H1 (cell line): Measurements from ENCODE around the gene KRTDAP. TPM values are rescaled to one million over a fixed set of nuclear protein-coding genes. Genes with fewer than 3 reads are reported as not detected.

Experiments used
- CTCF ChIA-PET: fragments of 300-600 bp; sonication (Branson Sonifier 250); formaldehyde crosslinking; loops from one replicate; lab custom pipeline; 2021; ENCODE audit not compliant: partially characterized antibody; lab: Charles Lee
- POLR2A ChIA-PET: fragments of 300-600 bp; sonication (Branson Sonifier 250); formaldehyde crosslinking; loops from one replicate; lab custom pipeline; 2021; ENCODE audit warnings: inconsistent platforms; ENCODE audit not compliant: partially characterized antibody; lab: Charles Lee
- DNase-seq, 2 experiments: peaks; one replicate each; pipeline versions ENCODE4 v3.0.0 to v3.0.0-alpha.2; 2010 to 2022; ENCODE audit warnings: low spot score in 2 of 2, low read depth in 1 of 2, mixed read lengths in 1 of 2
- FAIRE-seq: peaks from 2 replicates; lab custom pipeline; 2011; peaks lifted over from hg19 to GRCh38; lab: Jason Lieb, UNC
- H2AFZ ChIP-seq: 2 replicates; pipeline ENCODE4 v1.8.1; 2012; ENCODE audit warnings: low read length, inconsistent platforms
- H2AK5ac ChIP-seq: 2 replicates; pipeline ENCODE4 v1.6.1; 2013; ENCODE audit warnings: low read depth, low read length
- H2BK120ac ChIP-seq: replicated peaks from 2 replicates; pipeline ENCODE3; 2013; ENCODE audit warnings: low read depth, low read length, inconsistent platforms
- H2BK12ac ChIP-seq: 2 replicates; pipeline ENCODE4 v1.6.1; 2013; ENCODE audit warnings: low read depth, low read length
- H2BK15ac ChIP-seq: 2 replicates; pipeline ENCODE4 v1.6.1; 2013; ENCODE audit warnings: low read length
- H2BK20ac ChIP-seq: 2 replicates; pipeline ENCODE4 v1.6.1; 2013; ENCODE audit warnings: low read length
- H2BK5ac ChIP-seq: 2 replicates; pipeline ENCODE4 v1.6.1; 2013; ENCODE audit warnings: low read depth, low read length
- H3K14ac ChIP-seq: 2 replicates; pipeline ENCODE4 v1.6.1; 2013; ENCODE audit warnings: inconsistent platforms; ENCODE audit not compliant: insufficient read length
- H3K18ac ChIP-seq: 2 replicates; pipeline ENCODE4 v1.6.1; 2013; ENCODE audit warnings: low read length; ENCODE audit errors: extremely low read depth
- H3K23ac ChIP-seq: 2 replicates; pipeline ENCODE4 v1.6.1; 2013; ENCODE audit warnings: inconsistent platforms; ENCODE audit not compliant: insufficient read length
- H3K23me2 ChIP-seq: 2 replicates; pipeline ENCODE4 v1.6.1; 2013; ENCODE audit warnings: low read depth, low read length
- H3K27ac ChIP-seq: 2 replicates; pipeline ENCODE4 v1.6.1; 2011; ENCODE audit warnings: low read depth, low read length, inconsistent platforms
- H3K27me3 ChIP-seq, 4 experiments: replicated peaks in 1 of 4; 1 replicate in 1 of 4; 2 replicates in 3 of 4; pipeline versions ENCODE4 v1.6.1 to v1.8.1; 2011 to 2013; ENCODE audit warnings: low read length in 3 of 4, mild to moderate bottlenecking in 3 of 4, inconsistent platforms in 2 of 4, mixed read lengths in 2 of 4, moderate library complexity in 1 of 4; ENCODE audit not compliant: control insufficient read depth in 3 of 4, insufficient read depth in 3 of 4; ENCODE audit errors: extremely low read depth in 1 of 4
- H3K36me3 ChIP-seq, 4 experiments: 2 replicates each; pipeline versions ENCODE4 v1.6.1 to v1.8.1; 2011 to 2013; ENCODE audit warnings: mild to moderate bottlenecking in 4 of 4, low read length in 3 of 4, moderate library complexity in 2 of 4, control low read depth in 1 of 4, inconsistent platforms in 1 of 4; ENCODE audit not compliant: insufficient read depth in 4 of 4, control insufficient read depth in 2 of 4
- H3K4ac ChIP-seq: replicated peaks from 2 replicates; pipeline ENCODE3; 2013; ENCODE audit warnings: low read length, low read depth, mixed read lengths, inconsistent platforms; ENCODE audit not compliant: insufficient read length
- H3K4me1 ChIP-seq, 4 experiments: replicated peaks in 1 of 4; 1 replicate in 1 of 4; 2 replicates in 3 of 4; pipeline versions ENCODE4 v1.6.1 to v1.8.1; 2011 to 2013; ENCODE audit warnings: low read length in 3 of 4, inconsistent platforms in 2 of 4, mixed read lengths in 1 of 4; ENCODE audit not compliant: insufficient read depth in 4 of 4, control insufficient read depth in 3 of 4
- H3K4me2 ChIP-seq, 2 experiments: 2 replicates each; pipeline versions ENCODE4 v1.6.1 to v1.8.1; 2011 to 2013; ENCODE audit warnings: low read depth in 2 of 2, low read length in 2 of 2, control low read depth in 1 of 2, inconsistent platforms in 1 of 2, mild to moderate bottlenecking in 1 of 2; ENCODE audit not compliant: insufficient read depth in 1 of 2
- H3K4me3 ChIP-seq, 4 experiments: fragments of 200-600, 300-600 bp in 1 of 4; sonication (generic), shearing (Covaris generic), sonication (Bioruptor Twin) in 1 of 4; 2 replicates each; pipeline versions ENCODE4 v1.5.1 to v1.8.1; 2011 to 2016; ENCODE audit warnings: low read length in 4 of 4, low read depth in 3 of 4, control low read depth in 2 of 4, inconsistent platforms in 2 of 4, mild to moderate bottlenecking in 2 of 4, mixed read lengths in 1 of 4, moderate library complexity in 1 of 4; ENCODE audit not compliant: insufficient read depth in 2 of 4; ENCODE audit errors: extremely low read depth in 1 of 4
- H3K56ac ChIP-seq: replicated peaks from 2 replicates; pipeline ENCODE3; 2013; ENCODE audit warnings: low read depth, mild to moderate bottlenecking, mixed read lengths, low read length, inconsistent platforms; ENCODE audit not compliant: insufficient read length
- H3K79me1 ChIP-seq: 2 replicates; pipeline ENCODE4 v1.6.1; 2013; ENCODE audit warnings: low read depth, low read length, control low read depth
- H3K79me2 ChIP-seq, 2 experiments: 2 replicates each; pipeline versions ENCODE4 v1.6.1 to v1.8.1; 2012 to 2013; ENCODE audit warnings: low read length in 2 of 2, mild to moderate bottlenecking in 2 of 2, inconsistent platforms in 1 of 2; ENCODE audit not compliant: insufficient read depth in 2 of 2, control insufficient read depth in 1 of 2
- H3K9ac ChIP-seq, 4 experiments: replicated peaks in 1 of 4; 1 replicate in 1 of 4; 2 replicates in 3 of 4; pipeline versions ENCODE4 v1.6.1 to v1.8.1; 2011 to 2013; ENCODE audit warnings: low read depth in 3 of 4, low read length in 3 of 4, control low read depth in 2 of 4, mild to moderate bottlenecking in 2 of 4, moderate library complexity in 2 of 4, inconsistent platforms in 1 of 4; ENCODE audit errors: extremely low read depth in 1 of 4
- H3K9me3 ChIP-seq, 2 experiments: 2 replicates each; pipeline versions ENCODE4 v1.6.1 to v1.8.1; 2012 to 2013; ENCODE audit warnings: mild to moderate bottlenecking in 2 of 2, moderate library complexity in 2 of 2, control low read depth in 1 of 2, inconsistent platforms in 1 of 2, low read depth in 1 of 2, low read length in 1 of 2, mixed read lengths in 1 of 2; ENCODE audit not compliant: insufficient read depth in 2 of 2
- H4K20me1 ChIP-seq, 2 experiments: replicated peaks in 1 of 2; 2 replicates each; pipeline versions ENCODE3 to v1.8.1; 2011 to 2013; ENCODE audit warnings: inconsistent platforms in 2 of 2, low read length in 2 of 2, mild to moderate bottlenecking in 1 of 2; ENCODE audit not compliant: insufficient read depth in 2 of 2, control insufficient read depth in 1 of 2
- H4K5ac ChIP-seq: 2 replicates; pipeline ENCODE4 v1.6.1; 2013; ENCODE audit warnings: low read length, low read depth, mixed read lengths, inconsistent platforms; ENCODE audit not compliant: insufficient read length
- H4K8ac ChIP-seq: 2 replicates; pipeline ENCODE4 v1.8.0; 2013; ENCODE audit warnings: mild to moderate bottlenecking, moderate library complexity, low read length, inconsistent platforms; ENCODE audit not compliant: insufficient read depth; ENCODE audit errors: extremely low read depth
- H4K91ac ChIP-seq: replicated peaks from 2 replicates; pipeline ENCODE3; 2013; ENCODE audit warnings: low read length, mixed read lengths, inconsistent platforms; ENCODE audit not compliant: insufficient read length
- CHD2 ChIP-seq: IDR thresholded peaks from 2 replicates; pipeline ENCODE4 v1.6.1; 2012; ENCODE audit warnings: low read length, improper control_type of control experiment
- FOSL1 ChIP-seq: IDR thresholded peaks from 2 replicates; pipeline ENCODE4 v1.6.1; 2011; ENCODE audit warnings: mild to moderate bottlenecking, low read depth, low read length, moderate library complexity; ENCODE audit not compliant: insufficient read depth
- HDAC6 ChIP-seq: IDR thresholded peaks from one replicate; pipeline ENCODE4 v1.7.1; 2012; ENCODE audit warnings: low read depth, mild to moderate bottlenecking, inconsistent platforms, low read length, moderate library complexity
- POLR2AphosphoS5 ChIP-seq: IDR thresholded peaks from 2 replicates; pipeline ENCODE4 v1.6.1; 2011; ENCODE audit warnings: low read depth, low read length
- SP4 ChIP-seq: IDR thresholded peaks from 2 replicates; pipeline ENCODE4 v1.6.1; 2012; ENCODE audit warnings: low read length, inconsistent platforms
- TEAD4 ChIP-seq: IDR thresholded peaks from 2 replicates; pipeline ENCODE4 v1.6.1; 2012; ENCODE audit warnings: low read depth, low read length, inconsistent platforms, mixed read lengths
- WGBS, 2 experiments: shearing (Covaris generic) in 1 of 2; methylation state at CpG; one replicate each; pipeline versions ENCODE4 v1.1.6 to v1.1.7; 2013 to 2015; ENCODE audit warnings: low lambda C conversion rate in 2 of 2, mixed read lengths in 2 of 2, inconsistent platforms in 1 of 2, low coverage in 1 of 2, missing lambda C conversion rate in 1 of 2; ENCODE audit not compliant: insufficient replicate concordance in 2 of 2, insufficient coverage in 1 of 2, insufficient read length in 1 of 2; ENCODE audit errors: extremely low coverage in 1 of 2, missing lambda C conversion rate in 1 of 2; 5-methylcytosine and 5-hydroxymethylcytosine counted together
- polyA plus RNA-seq, 7 experiments: library from polyadenylated mRNA; depleted of rRNA in 3 of 7; stranded (reverse) in 5 of 7; unstranded in 2 of 7; fragments of >200 nt in 5 of 7; fragments of 200-250 nt in 2 of 7; gene quantifications; 1 replicate in 5 of 7; 2 replicates in 1 of 7; 4 replicates in 1 of 7; pipeline versions ENCODE4 v1.2.1 to v1.2.3, GENCODE V29; 2011 to 2013; ENCODE audit warnings: missing spikeins in 2 of 7, mixed read lengths in 2 of 7
- total RNA-seq: library from RNA; stranded (reverse); fragmentation: NEBNext Ultra II Directional; extraction: Animal tissue kit (Norgen Biotek cat#: 25700); gene quantifications from 2 replicates; pipeline ENCODE4 v1.2.1, GENCODE V29; 2021
- TF ChIP-seq, protein P1 (sequence below): IDR thresholded peaks from 2 replicates; pipeline ENCODE4 v1.6.1; 2011; ENCODE audit warnings: low read length, improper control_type of control experiment
- TF ChIP-seq, protein P2 (sequence below): IDR thresholded peaks from 2 replicates; pipeline ENCODE4 v1.6.1; 2011; ENCODE audit warnings: low read depth, mild to moderate bottlenecking, low read length; ENCODE audit not compliant: insufficient read depth

Gene KRTDAP
- total and polyA plus RNA-seq, 2 of the 8 experiments (the other 6 are each of a cell fraction or from before 2014, with no cell fraction given), result 0.69 to 0.88 TPM

DNA sequence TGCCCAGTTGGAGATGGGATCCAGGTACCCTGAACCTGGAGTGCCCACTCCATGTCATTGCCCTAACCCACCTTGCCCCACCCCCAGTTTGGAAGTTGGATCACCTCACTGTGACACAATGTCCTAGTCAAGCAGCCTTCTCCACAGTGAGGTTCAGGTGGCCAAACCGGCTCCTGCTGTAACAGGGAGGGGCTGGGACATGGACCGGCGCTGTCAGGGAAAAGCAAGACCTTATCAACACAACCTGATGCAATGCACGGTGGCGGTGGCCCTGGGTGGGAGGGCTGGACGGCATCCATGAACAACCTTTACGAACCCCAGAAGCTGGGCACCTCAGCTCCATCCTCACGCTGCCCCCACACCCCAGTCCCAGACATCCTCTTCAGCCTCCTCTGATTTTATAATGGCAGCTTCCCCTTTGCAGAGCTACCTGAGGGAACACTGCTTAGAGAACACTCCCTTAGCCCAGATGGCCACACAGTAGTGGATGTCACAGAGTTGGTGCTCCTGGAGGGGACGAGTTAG is 1.6 kb upstream of the KRTDAP start:
- Histone ChIP-seq H3K14ac (no peak overlapping the region), H4K91ac (no peak overlapping the region), H3K23ac (no peak overlapping the region), H3K79me2 (no peaks in the 10 kb centered on the region), H3K18ac (no peak overlapping the region), H2AK5ac (no peak overlapping the region), H3K36me3 (no peaks in the 10 kb centered on the region), H3K4me1 (peaks cover 0 to 5% (median 3%) of the 10 kb centered on the region in 4 experiments; a peak in 3 of 7 replicates), H3K79me1 (no peaks in the 10 kb centered on the region; the same call in 1 of the 2 replicates), H2BK120ac (no peak overlapping the region), H2BK5ac (no peak overlapping the region), H4K5ac (no peak overlapping the region), H3K56ac (no peak overlapping the region), H2BK20ac (no peak overlapping the region), H2BK15ac (no peak overlapping the region), H2AFZ (no peak overlapping the region), H3K23me2 (no peaks in the 10 kb centered on the region; the same call in 1 of the 2 replicates), H4K8ac (no peak overlapping the region), H3K27me3 (no peaks in the 10 kb centered on the region; a peak in 2 of 7 replicates), H3K9ac (no peak overlapping the region), H3K4ac (no peak overlapping the region), H3K9me3 (no peaks in the 10 kb centered on the region), H3K27ac (no peak overlapping the region), H3K4me3 (no peak overlapping the region), H2BK12ac (no peak overlapping the region), H3K4me2 (no peak overlapping the region), H4K20me1 (peaks cover 0 to 3% of the 10 kb centered on the region in 2 experiments)
- CTCF ChIA-PET, result interaction anchor here (0.8 to 3.0 kb wide), 11 partner anchors 9 to 141 kb away, joined by 3 to 21 read pairs (median 4); partner anchors contain the start of gene FFAR3
- WGBS, 2 experiments, result 89% methylated on average over 8 of the region's 9 CpGs; no CpG with 5 or more reads in 1 of the 2 experiments
- no peak for DNase-seq
- POLR2A ChIA-PET, result interaction anchor here (0.6 to 3.8 kb wide), 5 partner anchors 9 to 18 kb away, joined by 3 to 20 read pairs (median 13); no protein-coding TSS in a partner anchor
- TF ChIP-seq, protein P1, sequence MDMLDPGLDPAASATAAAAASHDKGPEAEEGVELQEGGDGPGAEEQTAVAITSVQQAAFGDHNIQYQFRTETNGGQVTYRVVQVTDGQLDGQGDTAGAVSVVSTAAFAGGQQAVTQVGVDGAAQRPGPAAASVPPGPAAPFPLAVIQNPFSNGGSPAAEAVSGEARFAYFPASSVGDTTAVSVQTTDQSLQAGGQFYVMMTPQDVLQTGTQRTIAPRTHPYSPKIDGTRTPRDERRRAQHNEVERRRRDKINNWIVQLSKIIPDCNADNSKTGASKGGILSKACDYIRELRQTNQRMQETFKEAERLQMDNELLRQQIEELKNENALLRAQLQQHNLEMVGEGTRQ, result no peak
- TF ChIP-seq CHD2 (no peak), SP4 (no peak), HDAC6 (no peak), POLR2AphosphoS5 (no peak), TEAD4 (no peak), FOSL1 (no peak)
- TF ChIP-seq, protein P2, sequence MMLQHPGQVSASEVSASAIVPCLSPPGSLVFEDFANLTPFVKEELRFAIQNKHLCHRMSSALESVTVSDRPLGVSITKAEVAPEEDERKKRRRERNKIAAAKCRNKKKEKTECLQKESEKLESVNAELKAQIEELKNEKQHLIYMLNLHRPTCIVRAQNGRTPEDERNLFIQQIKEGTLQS, result no peak
- FAIRE-seq, result no peak
